ENCODE results near the gene SRGAP2B. TPM values are rescaled to one million over a fixed set of nuclear protein-coding genes. Genes with fewer than 3 reads are reported as not detected.
"Not testable (repeated sequence)": the region's sequence is repeated elsewhere in the genome, so short reads cannot be mapped to it uniquely, and the experiment has no call there.

The SRGAP2B gene
- total RNA-seq, 2 donors from 2014 or later: 33.2 to 40.0 TPM

- DNase-seq (ENCODE audit: low spot score); intact Hi-C loops (cut with DNase I): not testable (repeated sequence)
These were observed 128.6 kb downstream of the SRGAP2B start for GRCh38 chr1:144966488-144966887.

- DNase-seq (ENCODE audit: low spot score); intact Hi-C loops (cut with DNase I): not testable (repeated sequence)
These were observed 130.4 kb downstream of the SRGAP2B start for GRCh38 chr1:144964765-144965164.

GRCh38 chr1:144964186-144964585 lies 130.9 kb downstream of the SRGAP2B start:
- DNase-seq (ENCODE audit: low spot score); intact Hi-C loops (cut with DNase I): not testable (repeated sequence)

- intact Hi-C loops (cut with DNase I); DNase-seq (ENCODE audit: low spot score): not testable (repeated sequence)
These were observed 131.6 kb downstream of the SRGAP2B start for GRCh38 chr1:144963571-144963970.

- DNase-seq (ENCODE audit: low spot score); intact Hi-C loops (cut with DNase I): not testable (repeated sequence)
These were observed 133.2 kb downstream of the SRGAP2B start for GRCh38 chr1:144961604-144962583.

GRCh38 chr1:144960929-144961488 lies 134.1 kb downstream of the SRGAP2B start:
- DNase-seq (ENCODE audit: low spot score); intact Hi-C loops (cut with DNase I): not testable (repeated sequence)

GRCh38 chr1:144948390-144948789 lies 146.7 kb downstream of the SRGAP2B start:
- DNase-seq (ENCODE audit: low spot score); intact Hi-C loops (cut with DNase I): not testable (repeated sequence)

- intact Hi-C loops (cut with DNase I); DNase-seq (ENCODE audit: low spot score): not testable (repeated sequence)
These were observed 147.6 kb downstream of the SRGAP2B start for GRCh38 chr1:144947495-144947894.

GRCh38 chr1:144946525-144947480 lies 148.3 kb downstream of the SRGAP2B start:
- intact Hi-C loops (cut with DNase I); DNase-seq (ENCODE audit: low spot score): not testable (repeated sequence)

GRCh38 chr1:144941710-144942109 lies 153.4 kb downstream of the SRGAP2B start:
- DNase-seq (ENCODE audit: low spot score); intact Hi-C loops (cut with DNase I): not testable (repeated sequence)

- intact Hi-C loops (cut with DNase I); DNase-seq (ENCODE audit: low spot score): not testable (repeated sequence)
These were observed 155.1 kb downstream of the SRGAP2B start for GRCh38 chr1:144940054-144940453.

- DNase-seq (ENCODE audit: low spot score); intact Hi-C loops (cut with DNase I): not testable (repeated sequence)
These were observed 156.5 kb downstream of the SRGAP2B start for GRCh38 chr1:144938627-144939026.

- intact Hi-C loops (cut with DNase I); DNase-seq (ENCODE audit: low spot score): not testable (repeated sequence)
These were observed 158.9 kb downstream of the SRGAP2B start for GRCh38 chr1:144936186-144936732.

GRCh38 chr1:144935310-144935709 lies 159.8 kb downstream of the SRGAP2B start:
- DNase-seq (ENCODE audit: low spot score); intact Hi-C loops (cut with DNase I): not testable (repeated sequence)

- DNase-seq (ENCODE audit: low spot score); intact Hi-C loops (cut with DNase I): not testable (repeated sequence)
These were observed 162.1 kb downstream of the SRGAP2B start for GRCh38 chr1:144933014-144933413.

GRCh38 chr1:144932153-144932552 lies 163.0 kb downstream of the SRGAP2B start:
- intact Hi-C loops (cut with DNase I); DNase-seq (ENCODE audit: low spot score): not testable (repeated sequence)

GRCh38 chr1:144931553-144931952 lies 163.6 kb downstream of the SRGAP2B start:
- intact Hi-C loops (cut with DNase I): not testable (repeated sequence)

GRCh38 chr1:144930085-144930777 lies 164.9 kb downstream of the SRGAP2B start:
- intact Hi-C loops (cut with DNase I); DNase-seq (ENCODE audit: low spot score): not testable (repeated sequence)

More at GRCh38 chr1:144931553-144931952, 163.6 kb downstream of the SRGAP2B start:
- not testable (repeated sequence) for DNase-seq (ENCODE audit: low spot score)

Measured in posterior vena cava (tissue), 2 donors.